OCI-LY7 (cell line): ENCODE data around the gene AK9. TPM values are rescaled to one million over a fixed set of nuclear protein-coding genes. Genes with fewer than 3 reads are reported as not detected.

Source experiments
- BruUV-seq: library from RNA; stranded (reverse); fragments of 400-500 nt; replicated peaks from 2 replicates; lab custom pipeline; 2021; lab: Mats Ljungman, UMichigan
- CTCF ChIA-PET: fragments of 300-600 bp; sonication (Branson Sonifier 250); formaldehyde crosslinking; loops from one replicate; lab custom pipeline; 2022; ENCODE audit warnings: antibody characterized with exemption; ENCODE audit not compliant: unreplicated experiment; lab: Charles Lee
- POLR2A ChIA-PET: fragments of 300-600 bp; sonication (Branson Sonifier 250); formaldehyde crosslinking; loops from one replicate; lab custom pipeline; 2022; ENCODE audit warnings: antibody characterized with exemption; lab: Charles Lee
- DNase-seq: peaks from one replicate; pipeline ENCODE4 v3.0.0-alpha.2; 2015; ENCODE audit warnings: low spot score
- H2AFZ ChIP-seq: fragments of 200-600 bp; sonication (generic), shearing (Covaris generic); 2 replicates; pipeline ENCODE4 v1.6.1; 2014; ENCODE audit warnings: mild to moderate bottlenecking, antibody characterized with exemption, low read length, moderate library complexity
- H3K27ac ChIP-seq: fragments of 200-600 bp; sonication (generic); 2 replicates; pipeline ENCODE4 v1.5.1; 2014; ENCODE audit warnings: mixed run types, low read depth, mild to moderate bottlenecking, moderate library complexity, low read length, inconsistent platforms; ENCODE audit not compliant: poor library complexity, severe bottlenecking
- H3K36me3 ChIP-seq: fragments of 200-600 bp; sonication (generic); 2 replicates; pipeline ENCODE4 v1.6.1; 2014; ENCODE audit warnings: mild to moderate bottlenecking, antibody characterized with exemption, low read length, moderate library complexity, mixed read lengths; ENCODE audit not compliant: insufficient read depth
- H3K4me1 ChIP-seq: fragments of 200-600 bp; sonication (generic); 2 replicates; pipeline ENCODE4 v1.5.1; 2014; ENCODE audit warnings: mild to moderate bottlenecking, low read length; ENCODE audit not compliant: insufficient read depth, poor library complexity, severe bottlenecking
- H3K4me2 ChIP-seq: fragments of 200-600 bp; sonication (generic); 2 replicates; pipeline ENCODE4 v1.6.1; 2014; ENCODE audit warnings: mild to moderate bottlenecking, low read length
- H3K4me3 ChIP-seq: fragments of 200-600 bp; sonication (generic); 2 replicates; pipeline ENCODE4 v1.5.1; 2014; ENCODE audit warnings: mild to moderate bottlenecking, low read depth, low read length; ENCODE audit not compliant: poor library complexity, severe bottlenecking
- H3K79me2 ChIP-seq: fragments of 200-600 bp; sonication (generic); 2 replicates; pipeline ENCODE4 v1.6.1; 2016; ENCODE audit warnings: low read depth, mild to moderate bottlenecking, low read length, moderate library complexity, mixed read lengths; ENCODE audit not compliant: insufficient read depth
- H3K9me2 ChIP-seq: fragments of 200-600 bp; sonication (generic); 2 replicates; pipeline ENCODE4 v1.6.1; 2016; ENCODE audit warnings: mild to moderate bottlenecking, low read length, mixed read lengths; ENCODE audit not compliant: insufficient read depth
- H3K9me3 ChIP-seq: fragments of 200-600 bp; sonication (generic); 2 replicates; pipeline ENCODE4 v1.6.1; 2014; ENCODE audit warnings: mild to moderate bottlenecking, mixed run types, low read length, mixed read lengths
- H4K20me1 ChIP-seq: fragments of 200-600 bp; sonication (generic); 2 replicates; pipeline ENCODE4 v1.6.1; 2014; ENCODE audit warnings: mild to moderate bottlenecking, antibody characterized with exemption, low read length, moderate library complexity, mixed read lengths; ENCODE audit not compliant: insufficient read depth
- EZH2phosphoT487 ChIP-seq: fragments of 200-600 bp; sonication (generic); IDR thresholded peaks from 2 replicates; pipeline ENCODE4 v1.6.1; 2018; ENCODE audit warnings: low read depth, borderline replicate concordance, mild to moderate bottlenecking, mixed run types, antibody characterized with exemption, low read length, moderate library complexity, mixed read lengths
- intact Hi-C: fragments of 100-400 bp; cut with micrococcal nuclease; formaldehyde crosslinking; loops from one replicate; pipeline ENCODE4 v1.10.0; 2022; ENCODE audit not compliant: unreplicated experiment
- total RNA-seq, 2 experiments: library from RNA; depleted of rRNA in 1 of 2; stranded (reverse); fragments of >200 nt in 1 of 2; shearing (Covaris generic) in 1 of 2; gene quantifications; 2 replicates each; pipeline ENCODE4 v1.2.3, GENCODE V29; 2014 to 2022
- TF ChIP-seq, protein P1 (sequence below): fragments of 200-600 bp; sonication (generic); conservative IDR thresholded peaks from 2 replicates; pipeline ENCODE4 v1.5.1; 2014; ENCODE audit warnings: mild to moderate bottlenecking, antibody characterized with exemption, low read length, moderate library complexity, mixed read lengths

The AK9 gene
- total RNA-seq, 2 experiments from 2014 or later: 4.9 to 6.7 TPM

DNA sequence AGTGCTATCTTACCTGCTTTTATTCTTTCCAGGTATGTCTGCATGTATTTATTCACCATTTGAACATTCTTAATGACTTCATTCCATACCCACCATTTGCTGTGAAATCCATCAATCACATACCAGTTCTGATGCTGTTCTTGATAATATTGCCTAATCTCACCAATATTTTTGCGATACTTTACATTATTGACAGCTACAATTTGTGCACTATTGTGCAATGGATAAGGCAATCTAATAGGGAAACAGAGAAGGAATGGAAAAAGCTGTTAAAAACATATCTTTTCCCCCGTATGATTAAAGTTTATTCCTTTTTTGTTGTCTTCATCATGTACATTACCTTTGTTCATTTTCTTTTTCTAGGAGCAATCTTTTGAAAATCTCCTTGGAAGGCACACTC is 184.7 kb downstream of the AK9 start:
- Histone ChIP-seq H3K9me3 (no peaks in the 10 kb centered on the region), H2AFZ (no peak overlapping the region), H3K4me2 (no peak overlapping the region), H3K36me3 (no peaks in the 10 kb centered on the region), H4K20me1 (no peaks in the 10 kb centered on the region), H3K79me2 (no peaks in the 10 kb centered on the region), H3K4me3 (no peak overlapping the region), H3K9me2 (no peaks in the 10 kb centered on the region), H3K4me1 (no peaks in the 10 kb centered on the region), H3K27ac (no peak overlapping the region)
- no peak for DNase-seq
- BruUV-seq: no TSS peak
- intact Hi-C loops: no loop called here
- ChIA-PET POLR2A (no interaction called here), CTCF (no interaction called here)
- no peak for TF ChIP-seq EZH2phosphoT487
- TF ChIP-seq, protein P1, sequence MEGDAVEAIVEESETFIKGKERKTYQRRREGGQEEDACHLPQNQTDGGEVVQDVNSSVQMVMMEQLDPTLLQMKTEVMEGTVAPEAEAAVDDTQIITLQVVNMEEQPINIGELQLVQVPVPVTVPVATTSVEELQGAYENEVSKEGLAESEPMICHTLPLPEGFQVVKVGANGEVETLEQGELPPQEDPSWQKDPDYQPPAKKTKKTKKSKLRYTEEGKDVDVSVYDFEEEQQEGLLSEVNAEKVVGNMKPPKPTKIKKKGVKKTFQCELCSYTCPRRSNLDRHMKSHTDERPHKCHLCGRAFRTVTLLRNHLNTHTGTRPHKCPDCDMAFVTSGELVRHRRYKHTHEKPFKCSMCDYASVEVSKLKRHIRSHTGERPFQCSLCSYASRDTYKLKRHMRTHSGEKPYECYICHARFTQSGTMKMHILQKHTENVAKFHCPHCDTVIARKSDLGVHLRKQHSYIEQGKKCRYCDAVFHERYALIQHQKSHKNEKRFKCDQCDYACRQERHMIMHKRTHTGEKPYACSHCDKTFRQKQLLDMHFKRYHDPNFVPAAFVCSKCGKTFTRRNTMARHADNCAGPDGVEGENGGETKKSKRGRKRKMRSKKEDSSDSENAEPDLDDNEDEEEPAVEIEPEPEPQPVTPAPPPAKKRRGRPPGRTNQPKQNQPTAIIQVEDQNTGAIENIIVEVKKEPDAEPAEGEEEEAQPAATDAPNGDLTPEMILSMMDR: no peak

DNA sequence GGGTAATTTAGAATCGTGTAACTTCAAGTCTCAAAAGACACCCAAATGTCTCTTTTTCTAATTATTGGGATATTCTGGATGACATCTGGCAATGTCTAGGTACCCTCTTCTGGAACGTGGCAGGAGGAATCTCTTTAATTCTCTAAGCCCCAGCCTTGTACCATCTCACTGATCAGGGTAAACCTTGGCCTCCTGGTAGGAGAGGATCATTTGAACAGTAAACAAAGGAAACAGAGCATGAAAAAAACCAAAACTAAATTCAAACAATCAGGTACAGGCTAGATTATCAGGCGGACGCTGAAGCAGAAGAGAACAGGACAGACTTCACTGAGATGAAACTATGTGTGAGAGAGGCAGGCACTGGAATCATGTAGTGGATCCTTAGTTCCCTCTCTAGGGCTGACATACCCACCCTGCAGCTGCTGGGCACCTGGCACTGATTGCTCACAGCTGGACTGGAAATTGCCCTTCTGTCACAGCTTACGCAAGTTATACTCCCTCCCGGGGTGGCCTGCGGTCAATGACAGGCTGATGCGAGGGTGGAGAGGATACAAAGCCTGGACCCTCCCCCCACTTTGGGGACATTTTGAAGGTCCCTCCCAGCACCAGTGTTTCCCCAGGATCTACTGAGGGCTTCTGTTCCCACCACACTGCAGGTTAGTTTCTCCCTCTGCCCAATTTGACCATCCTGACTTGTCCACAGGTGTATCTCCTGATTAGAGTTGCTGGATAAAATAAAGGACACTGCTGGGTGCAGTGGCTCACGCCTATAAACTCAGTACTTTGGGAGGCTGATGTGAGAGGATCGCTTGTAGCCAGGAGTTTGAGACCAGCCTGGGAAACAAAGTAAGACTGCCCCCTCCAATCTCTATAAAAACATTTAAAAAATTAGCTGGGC is 187.4 kb downstream of the AK9 start:
- Histone ChIP-seq H4K20me1 (no peaks in the 10 kb centered on the region), H3K27ac (no peak overlapping the region), H3K79me2 (no peaks in the 10 kb centered on the region), H3K4me1 (no peaks in the 10 kb centered on the region), H3K4me2 (no peak overlapping the region), H3K9me3 (no peaks in the 10 kb centered on the region), H3K9me2 (no peaks in the 10 kb centered on the region), H3K4me3 (no peak overlapping the region), H3K36me3 (no peaks in the 10 kb centered on the region), H2AFZ (no peak overlapping the region)
- TF ChIP-seq, protein P1: no peak
- no peak for TF ChIP-seq EZH2phosphoT487
- DNase-seq: no peak
- ChIA-PET CTCF (no interaction called here), POLR2A (no interaction called here)
- intact Hi-C loops: no loop called here
- no TSS peak for BruUV-seq

DNA sequence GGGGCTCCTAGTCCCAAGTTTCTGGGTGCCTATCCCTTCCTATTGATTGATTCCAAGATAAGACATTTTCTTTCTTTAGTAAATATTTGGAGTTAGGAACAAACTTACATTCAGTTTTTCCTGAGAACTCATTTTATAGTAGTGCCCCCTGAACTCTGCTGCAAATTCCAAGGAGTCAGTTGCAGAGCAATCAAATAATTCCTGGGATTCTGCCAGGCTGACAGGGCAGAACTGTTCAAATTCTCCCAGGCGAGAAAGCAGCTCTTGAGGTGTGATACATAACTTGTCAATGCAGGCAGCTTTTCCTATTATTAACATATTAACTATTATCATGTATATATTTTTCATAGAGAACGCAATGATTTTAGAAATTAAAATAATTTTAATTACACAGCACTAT is 192.1 kb downstream of the AK9 start:
- no peaks in the 10 kb centered on the region for H3K36me3 ChIP-seq
- H3K9me3 ChIP-seq: no peaks in the 10 kb centered on the region
- no peaks in the 10 kb centered on the region for H4K20me1 ChIP-seq
- no peak overlapping the region for H3K4me3 ChIP-seq
- no TSS peak for BruUV-seq
- no peaks in the 10 kb centered on the region for H3K79me2 ChIP-seq
- POLR2A ChIA-PET: interaction anchor here (0.5 kb wide), 1 partner anchor 1479 kb away, joined by 3 read pairs; no protein-coding TSS in a partner anchor
- CTCF ChIA-PET: no interaction called here
- no peak for DNase-seq
- H3K4me2 ChIP-seq: no peak overlapping the region
- H3K27ac ChIP-seq: no peak overlapping the region
- no peaks in the 10 kb centered on the region for H3K4me1 ChIP-seq
- no peaks in the 10 kb centered on the region for H3K9me2 ChIP-seq
- intact Hi-C loops: no loop called here
- no peak overlapping the region for H2AFZ ChIP-seq
- no peak for TF ChIP-seq EZH2phosphoT487
- TF ChIP-seq, protein P1: no peak
